GM18873 (cell line): ENCODE data around the gene GBF1.
"Not testable (repeated sequence)": the region's sequence is repeated elsewhere in the genome, so short reads cannot be mapped to it uniquely, and the experiment has no call there.

ENCODE experiments used
- ATAC-seq: cut with Tn5 transposase; IDR thresholded peaks from one replicate; pipeline ENCODE4 v1.9.1; 2021; ENCODE audit warnings: mild to moderate bottlenecking, moderate library complexity, moderate number of reproducible peaks; ENCODE audit not compliant: unreplicated experiment, low FRiP score

GBF1 gene, protein sequence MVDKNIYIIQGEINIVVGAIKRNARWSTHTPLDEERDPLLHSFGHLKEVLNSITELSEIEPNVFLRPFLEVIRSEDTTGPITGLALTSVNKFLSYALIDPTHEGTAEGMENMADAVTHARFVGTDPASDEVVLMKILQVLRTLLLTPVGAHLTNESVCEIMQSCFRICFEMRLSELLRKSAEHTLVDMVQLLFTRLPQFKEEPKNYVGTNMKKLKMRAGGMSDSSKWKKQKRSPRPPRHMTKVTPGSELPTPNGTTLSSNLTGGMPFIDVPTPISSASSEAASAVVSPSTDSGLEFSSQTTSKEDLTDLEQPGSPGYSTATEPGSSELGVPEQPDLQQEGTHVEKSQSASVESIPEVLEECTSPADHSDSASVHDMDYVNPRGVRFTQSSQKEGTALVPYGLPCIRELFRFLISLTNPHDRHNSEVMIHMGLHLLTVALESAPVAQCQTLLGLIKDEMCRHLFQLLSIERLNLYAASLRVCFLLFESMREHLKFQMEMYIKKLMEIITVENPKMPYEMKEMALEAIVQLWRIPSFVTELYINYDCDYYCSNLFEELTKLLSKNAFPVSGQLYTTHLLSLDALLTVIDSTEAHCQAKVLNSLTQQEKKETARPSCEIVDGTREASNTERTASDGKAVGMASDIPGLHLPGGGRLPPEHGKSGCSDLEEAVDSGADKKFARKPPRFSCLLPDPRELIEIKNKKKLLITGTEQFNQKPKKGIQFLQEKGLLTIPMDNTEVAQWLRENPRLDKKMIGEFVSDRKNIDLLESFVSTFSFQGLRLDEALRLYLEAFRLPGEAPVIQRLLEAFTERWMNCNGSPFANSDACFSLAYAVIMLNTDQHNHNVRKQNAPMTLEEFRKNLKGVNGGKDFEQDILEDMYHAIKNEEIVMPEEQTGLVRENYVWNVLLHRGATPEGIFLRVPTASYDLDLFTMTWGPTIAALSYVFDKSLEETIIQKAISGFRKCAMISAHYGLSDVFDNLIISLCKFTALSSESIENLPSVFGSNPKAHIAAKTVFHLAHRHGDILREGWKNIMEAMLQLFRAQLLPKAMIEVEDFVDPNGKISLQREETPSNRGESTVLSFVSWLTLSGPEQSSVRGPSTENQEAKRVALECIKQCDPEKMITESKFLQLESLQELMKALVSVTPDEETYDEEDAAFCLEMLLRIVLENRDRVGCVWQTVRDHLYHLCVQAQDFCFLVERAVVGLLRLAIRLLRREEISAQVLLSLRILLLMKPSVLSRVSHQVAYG (N-terminal part only)

DNA sequence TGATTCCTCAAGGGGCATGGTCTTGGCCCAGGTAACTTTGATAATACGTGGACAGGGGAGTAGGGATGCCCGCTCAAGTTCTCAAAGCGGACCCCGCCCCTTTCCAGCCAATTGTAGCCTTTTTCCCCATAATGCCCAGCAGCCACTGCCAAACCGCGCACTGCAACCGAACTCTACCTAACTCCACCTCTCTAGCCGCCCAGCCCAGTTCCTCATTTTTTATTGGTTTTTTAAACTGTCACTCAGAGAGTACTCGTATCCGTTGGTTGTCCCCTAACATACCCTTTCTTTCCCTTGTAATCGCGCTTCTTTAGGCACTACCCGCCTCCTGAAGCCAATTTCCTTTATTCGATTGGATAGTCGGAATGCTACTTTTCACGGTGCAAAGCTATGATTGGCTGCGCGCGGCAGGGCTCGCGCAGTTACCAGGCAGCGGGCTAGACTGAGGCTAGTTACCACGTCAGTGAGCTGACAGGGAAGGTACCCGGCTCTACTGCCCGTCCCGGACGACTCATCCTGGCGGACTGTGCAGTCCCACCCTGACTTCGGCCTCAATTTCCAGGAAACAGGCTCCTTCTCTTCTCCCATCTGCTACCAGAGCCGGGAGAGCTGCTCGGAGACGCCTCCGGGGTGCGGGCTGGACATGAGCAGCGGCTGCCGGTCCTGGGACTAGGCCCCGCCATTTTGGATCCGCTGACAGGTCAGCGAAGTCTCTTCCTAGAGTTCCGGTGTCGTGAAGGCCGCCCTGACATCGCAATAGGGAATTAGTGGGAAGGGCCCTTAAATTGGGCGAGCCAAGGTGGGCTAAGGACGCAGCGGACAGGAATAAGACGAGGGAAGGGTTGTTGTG is at the start of gene GBF1:
TSS of gene GBF1 (plus strand) at position 451 of the 850 bp plus-strand sequence. CDS start 13,407 bp downstream, outside the sequence.
- ATAC-seq: peak; percentile 90

DNA sequence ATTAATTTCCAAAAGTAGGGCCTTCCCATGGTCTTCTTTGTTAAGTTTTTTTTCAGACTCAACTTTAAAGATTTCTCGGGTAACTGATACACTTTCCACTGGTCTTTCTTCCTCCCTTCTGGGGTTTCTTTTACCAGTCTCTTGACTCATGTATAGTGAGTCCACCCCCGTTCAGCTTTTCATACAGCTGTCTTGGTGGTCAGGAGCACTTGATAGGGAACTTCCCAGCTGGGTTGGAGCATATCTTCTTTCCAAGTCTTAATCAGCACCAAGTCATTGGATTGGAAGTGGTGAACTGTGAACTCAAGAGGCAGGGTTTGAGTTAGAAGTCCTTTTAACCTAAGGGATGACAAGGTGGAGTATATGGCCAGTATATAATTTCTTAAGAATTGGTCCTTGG is 48.4 kb upstream of the GBF1 start:
- ATAC-seq: no peak

GRCh38 chr10:102198027-102198426 is 47.3 kb upstream of the GBF1 start:
- no peak for ATAC-seq

- no peak for ATAC-seq
Measured at GRCh38 chr10:102200751-102201640, 44.3 kb upstream of the GBF1 start.

DNA sequence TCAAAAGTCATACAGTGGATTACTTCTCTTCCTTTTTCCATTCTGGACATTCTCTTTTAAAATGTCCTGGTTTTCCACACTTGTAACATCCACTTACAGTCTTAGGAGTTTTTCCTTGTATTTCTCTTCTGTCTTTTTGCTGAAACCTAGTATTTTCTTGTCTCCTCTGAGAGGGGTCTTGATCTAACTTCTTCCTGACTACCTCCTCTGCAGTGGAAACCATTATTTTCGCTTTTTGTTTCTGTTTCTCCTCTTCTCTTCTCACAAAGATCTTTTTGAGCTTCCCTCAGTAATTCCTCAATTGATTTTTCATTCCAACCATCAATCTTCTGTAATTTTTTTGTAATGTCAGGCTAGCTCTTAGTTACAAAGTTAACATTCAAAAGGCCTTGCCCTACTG is 42.9 kb upstream of the GBF1 start:
- no peak for ATAC-seq

DNA sequence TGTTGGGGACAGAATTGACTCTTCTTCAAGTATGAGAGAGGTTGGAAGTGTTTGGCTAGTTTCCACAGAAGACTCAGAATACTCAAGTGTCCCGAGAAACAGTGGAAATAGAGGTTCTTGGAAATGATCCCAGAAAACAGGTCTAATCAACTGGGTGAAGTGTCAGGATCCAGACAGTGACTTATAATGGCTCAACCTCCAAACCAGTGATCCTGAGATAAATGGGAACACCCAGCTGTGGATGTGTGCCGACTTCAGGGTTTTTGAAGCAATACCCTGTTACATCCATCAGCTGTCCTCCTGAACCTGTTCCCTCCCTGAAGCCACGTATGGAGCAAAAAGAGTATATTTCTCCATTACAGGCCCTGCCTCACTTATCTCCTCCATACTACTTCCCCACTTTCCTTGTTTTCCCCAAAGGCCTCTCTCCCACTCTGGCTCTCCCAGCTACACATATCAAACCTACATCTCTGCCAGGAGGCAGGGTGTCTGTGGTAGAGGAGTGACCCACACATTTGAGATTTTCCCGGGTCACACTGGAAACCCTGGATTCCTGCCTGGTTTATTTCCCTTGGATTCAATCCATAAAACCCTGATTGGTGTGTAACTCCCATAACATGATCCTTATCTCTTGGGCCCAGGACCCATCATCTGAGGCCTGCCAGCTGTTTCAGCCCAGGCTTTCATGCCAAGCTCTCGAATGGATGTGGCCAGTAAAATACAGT is 36.9 kb upstream of the GBF1 start:
- no peak for ATAC-seq

DNA sequence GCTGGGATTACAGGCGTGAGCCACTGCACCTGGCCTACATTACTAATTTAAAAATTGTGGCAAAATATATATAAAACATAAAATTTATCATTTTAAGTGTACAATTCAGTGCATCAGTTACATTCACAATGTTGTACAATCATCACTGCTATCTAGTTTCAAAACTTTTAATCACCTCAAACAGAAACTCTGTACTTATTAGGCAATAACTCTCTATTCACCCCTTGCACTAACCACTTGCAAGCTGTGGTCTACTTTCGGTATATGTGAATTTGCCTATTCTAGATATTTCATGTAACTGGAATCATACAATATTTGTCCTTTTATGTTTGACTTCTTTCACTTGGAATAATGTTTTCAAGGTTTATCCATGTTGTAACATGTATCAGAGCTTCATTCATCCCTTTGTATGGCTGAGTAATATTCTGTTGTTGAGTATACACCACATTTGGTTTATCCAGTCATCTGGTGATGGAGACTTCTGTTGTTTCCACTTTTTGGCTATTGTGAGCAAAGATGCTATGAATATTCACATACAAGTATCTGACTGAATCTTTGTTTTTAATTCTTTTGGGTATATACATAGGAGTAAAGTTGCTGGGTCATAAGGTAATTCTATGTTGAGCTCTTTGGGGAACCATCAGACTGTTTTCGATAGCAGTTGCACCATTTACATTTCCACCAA is 33.6 kb upstream of the GBF1 start:
- ATAC-seq: no peak

DNA sequence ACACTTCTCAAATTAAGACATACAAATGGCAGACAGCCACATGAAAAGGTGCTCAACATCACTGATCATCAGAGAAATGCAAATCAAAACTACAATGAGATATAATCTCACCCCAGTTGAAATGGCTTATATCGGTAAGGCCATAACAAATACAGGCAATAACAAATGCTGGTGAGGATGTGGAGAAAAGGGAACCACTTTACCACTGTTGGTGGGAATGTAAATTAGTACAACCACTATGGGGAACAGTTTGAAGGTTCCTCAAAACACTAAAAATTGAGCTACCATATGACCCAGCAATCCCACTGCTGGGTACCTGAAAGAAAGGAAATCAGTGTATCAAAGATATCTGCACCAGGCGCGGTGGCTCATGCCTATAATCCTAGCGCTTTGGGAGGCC is 31.7 kb upstream of the GBF1 start:
- not testable (repeated sequence) for ATAC-seq

DNA sequence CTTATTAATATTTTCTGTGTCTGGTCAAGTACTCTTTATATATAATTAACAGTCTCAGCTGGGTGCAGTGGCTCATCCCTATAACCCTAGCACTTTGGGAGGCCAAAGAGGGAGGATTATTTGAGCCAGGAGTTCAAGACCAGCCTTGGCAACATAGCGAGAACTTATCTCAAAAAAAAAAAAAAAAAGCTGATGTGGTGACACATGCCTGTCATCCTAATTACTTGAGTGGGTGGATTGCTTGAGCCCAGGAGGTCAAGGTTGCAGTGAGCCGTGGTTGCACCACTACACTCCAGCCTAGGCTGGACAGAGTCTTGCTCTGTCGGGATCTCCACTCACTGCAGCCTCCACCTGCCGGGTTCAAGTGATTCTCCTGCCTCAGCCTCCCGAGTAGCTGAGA is 26.0 kb upstream of the GBF1 start:
- no peak for ATAC-seq

DNA sequence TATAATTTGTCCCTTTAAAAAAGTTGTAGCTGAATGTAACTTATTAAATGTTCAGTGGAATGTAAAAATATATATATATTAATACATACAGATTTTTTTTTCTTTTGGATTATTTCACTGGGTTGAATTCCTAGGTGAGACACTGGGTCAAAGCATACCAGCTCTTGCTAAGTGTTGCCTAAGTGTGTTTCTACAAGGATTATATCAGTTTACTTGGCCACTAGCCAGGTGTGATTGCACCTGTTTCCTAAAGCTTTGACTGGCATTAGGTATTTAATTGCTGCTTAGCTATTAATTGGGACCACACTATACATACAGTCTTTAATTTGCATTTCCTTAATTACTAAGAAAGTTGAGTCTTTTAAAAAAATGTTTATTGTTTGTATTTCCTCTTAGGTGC is 24.7 kb upstream of the GBF1 start:
- ATAC-seq: no peak

GRCh38 chr10:102222797-102223196 is 22.5 kb upstream of the GBF1 start:
- no peak for ATAC-seq

DNA sequence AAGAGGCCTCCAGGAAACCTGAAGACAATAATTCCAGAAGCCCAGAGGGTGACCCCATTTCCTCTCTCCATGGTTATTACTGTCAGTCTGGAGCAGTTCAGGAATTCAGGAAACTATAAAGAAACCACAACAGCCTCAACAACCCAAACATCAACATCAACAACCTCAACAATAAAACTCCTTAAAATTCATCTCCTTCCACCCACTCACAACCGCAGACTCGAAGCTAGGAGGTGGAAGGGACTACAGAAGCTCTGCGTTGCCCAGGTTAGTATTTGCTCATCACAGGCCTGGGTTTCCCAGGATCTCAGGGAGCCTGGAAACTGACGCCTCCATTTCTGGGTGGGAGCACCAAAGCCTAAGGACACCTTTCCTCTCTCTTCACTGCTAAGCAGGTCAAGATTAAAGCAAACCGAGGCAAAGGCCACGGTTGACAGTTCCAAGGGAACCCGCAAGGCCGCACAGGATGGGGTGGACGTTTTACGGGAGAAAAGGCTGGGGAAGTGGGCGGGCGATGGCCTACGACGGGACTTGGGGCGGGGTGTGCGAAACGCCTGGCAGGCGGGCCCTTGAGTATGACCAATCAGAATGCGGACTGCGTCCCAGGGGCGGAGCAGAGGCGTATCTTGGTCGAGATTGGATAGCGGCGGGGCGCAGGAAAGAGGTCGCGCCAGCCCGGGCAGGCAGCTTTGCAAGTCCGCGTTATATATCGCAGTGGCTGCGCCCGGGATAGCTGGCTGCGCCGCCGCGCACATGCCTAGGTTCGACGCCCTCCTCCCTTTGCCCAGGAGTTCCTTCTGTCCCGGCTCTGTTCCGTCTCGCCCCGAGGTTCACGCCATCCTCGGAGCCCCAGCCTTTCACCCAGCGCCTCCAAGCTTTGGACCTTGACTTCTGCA is 19.4 kb upstream of the GBF1 start, which contains the start of gene ELOVL3:
TSS of gene ELOVL3 (plus strand) at position 654 of the 896 bp plus-strand sequence. CDS start 250 bp downstream, outside the sequence.
- peak; percentile 82 for ATAC-seq

- ATAC-seq: no peak
Measured at GRCh38 chr10:102226542-102226870, 18.8 kb upstream of the GBF1 start.

DNA sequence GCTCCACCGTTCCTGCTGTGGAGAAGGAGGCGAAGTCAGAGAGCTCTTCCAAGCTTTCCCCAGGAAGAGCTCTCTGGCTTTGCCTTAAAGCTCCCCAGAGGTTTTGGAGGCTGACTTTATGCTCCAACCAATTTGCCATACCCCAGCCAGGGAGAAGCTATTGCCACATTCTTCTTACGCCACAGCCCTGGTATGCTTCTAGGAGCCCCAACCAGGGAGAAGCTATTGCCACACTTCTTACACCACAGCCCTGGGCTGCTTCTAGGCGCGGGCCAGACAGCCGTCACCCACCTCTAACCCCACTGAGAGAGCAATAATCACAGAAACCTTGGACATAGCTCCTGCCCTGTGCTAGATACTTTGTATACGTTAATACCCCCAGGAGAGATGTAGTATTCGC is 18.3 kb upstream of the GBF1 start:
- ATAC-seq: no peak

- no peak for ATAC-seq
Measured at GRCh38 chr10:102229810-102230263, 15.5 kb upstream of the GBF1 start.

GRCh38 chr10:102230264-102230860 is 15.0 kb upstream of the GBF1 start:
- no peak for ATAC-seq
